ENCODE data around the gene SMIM44. TPM values are rescaled to one million over a fixed set of nuclear protein-coding genes. Genes with fewer than 3 reads are reported as not detected.
A peak's percentile ranks its signal among the peaks of the same experiment; 100 is the strongest.

The SMIM44 gene
- total and polyA plus RNA-seq, 9 of the 15 experiments (the other 6 are each of a cell fraction or from before 2014, with no cell fraction given), result not detected

DNA sequence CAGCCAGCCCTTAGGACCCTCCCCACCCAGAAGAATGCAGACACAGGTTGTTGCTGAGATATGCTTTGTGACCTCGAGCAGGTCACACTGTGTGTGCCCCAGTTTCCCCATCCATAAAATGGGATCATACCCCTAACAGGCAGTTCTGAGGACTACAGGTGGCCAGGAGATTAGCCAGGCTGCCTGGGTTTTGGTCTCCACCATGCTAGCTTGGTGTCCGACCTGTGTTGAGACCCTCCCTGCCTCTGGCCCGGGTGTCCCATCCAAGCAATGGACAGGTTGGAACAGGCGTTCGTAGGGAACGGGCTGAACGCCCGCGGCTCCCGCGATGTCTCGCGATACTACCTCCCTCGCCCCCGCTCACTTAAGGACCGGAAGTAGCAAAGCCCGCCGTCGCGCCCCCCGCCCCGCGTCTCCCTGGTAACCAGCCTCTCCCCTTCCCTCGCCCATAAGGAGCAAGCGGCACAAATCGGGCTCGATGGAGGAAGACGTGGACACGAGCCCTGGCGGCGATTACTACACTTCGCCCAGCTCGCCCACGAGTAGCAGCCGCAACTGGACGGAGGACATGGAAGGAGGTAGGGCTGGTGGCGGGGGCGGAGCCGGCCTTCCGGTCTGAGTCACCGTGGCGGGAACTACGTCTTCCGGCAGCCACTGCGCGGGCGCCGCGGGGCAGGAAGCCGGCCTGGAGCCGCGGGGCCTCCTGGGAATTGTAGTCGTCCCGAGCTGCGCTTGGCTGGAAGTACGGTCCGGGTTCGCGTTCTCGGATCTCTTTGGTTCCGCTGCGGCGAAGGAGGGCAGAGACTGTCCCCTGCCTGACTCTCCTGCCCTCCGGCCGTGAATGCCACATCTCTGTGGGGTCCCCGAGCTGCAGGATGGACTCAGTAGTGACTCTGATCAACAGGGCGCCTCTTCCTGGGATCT is 48.3 kb downstream of the SMIM44 start (continued):
- TF ChIP-seq MEF2A (IDR thresholded peaks at IDR 0.05; ENCODE audit: control insufficient read depth, low read depth, low read length), result no peak
- TF ChIP-seq FOS (IDR thresholded peaks at IDR 0.05; ENCODE audit: extremely low read depth, insufficient read length), result no peak
- TF ChIP-seq HCFC1 (IDR thresholded peaks at IDR 0.05; ENCODE audit: low read depth, low read length), result peak; percentile 99
- TF ChIP-seq, protein P1, sequence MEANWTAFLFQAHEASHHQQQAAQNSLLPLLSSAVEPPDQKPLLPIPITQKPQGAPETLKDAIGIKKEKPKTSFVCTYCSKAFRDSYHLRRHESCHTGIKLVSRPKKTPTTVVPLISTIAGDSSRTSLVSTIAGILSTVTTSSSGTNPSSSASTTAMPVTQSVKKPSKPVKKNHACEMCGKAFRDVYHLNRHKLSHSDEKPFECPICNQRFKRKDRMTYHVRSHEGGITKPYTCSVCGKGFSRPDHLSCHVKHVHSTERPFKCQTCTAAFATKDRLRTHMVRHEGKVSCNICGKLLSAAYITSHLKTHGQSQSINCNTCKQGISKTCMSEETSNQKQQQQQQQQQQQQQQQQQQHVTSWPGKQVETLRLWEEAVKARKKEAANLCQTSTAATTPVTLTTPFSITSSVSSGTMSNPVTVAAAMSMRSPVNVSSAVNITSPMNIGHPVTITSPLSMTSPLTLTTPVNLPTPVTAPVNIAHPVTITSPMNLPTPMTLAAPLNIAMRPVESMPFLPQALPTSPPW (CRISPR knock-in tag; IDR thresholded peaks at IDR 0.05), result peak; percentile 91
- 0 out of 2 replicates have a peak, but pooled peaks have one; percentile 18 for TF ChIP-seq ZNF449 (CRISPR knock-in tag; IDR thresholded peaks at IDR 0.05)
- no peak for TF ChIP-seq NR2F6 (CRISPR knock-in tag; IDR thresholded peaks at IDR 0.05)
- peak; percentile 57; the same call in 1 of the 2 replicates for TF ChIP-seq ZBTB17 (CRISPR knock-in tag; IDR thresholded peaks at IDR 0.05)
- peak; percentile 83 for TF ChIP-seq JUNB (CRISPR knock-in tag; conservative IDR thresholded peaks at IDR 0.05)
- TF ChIP-seq, protein P2, sequence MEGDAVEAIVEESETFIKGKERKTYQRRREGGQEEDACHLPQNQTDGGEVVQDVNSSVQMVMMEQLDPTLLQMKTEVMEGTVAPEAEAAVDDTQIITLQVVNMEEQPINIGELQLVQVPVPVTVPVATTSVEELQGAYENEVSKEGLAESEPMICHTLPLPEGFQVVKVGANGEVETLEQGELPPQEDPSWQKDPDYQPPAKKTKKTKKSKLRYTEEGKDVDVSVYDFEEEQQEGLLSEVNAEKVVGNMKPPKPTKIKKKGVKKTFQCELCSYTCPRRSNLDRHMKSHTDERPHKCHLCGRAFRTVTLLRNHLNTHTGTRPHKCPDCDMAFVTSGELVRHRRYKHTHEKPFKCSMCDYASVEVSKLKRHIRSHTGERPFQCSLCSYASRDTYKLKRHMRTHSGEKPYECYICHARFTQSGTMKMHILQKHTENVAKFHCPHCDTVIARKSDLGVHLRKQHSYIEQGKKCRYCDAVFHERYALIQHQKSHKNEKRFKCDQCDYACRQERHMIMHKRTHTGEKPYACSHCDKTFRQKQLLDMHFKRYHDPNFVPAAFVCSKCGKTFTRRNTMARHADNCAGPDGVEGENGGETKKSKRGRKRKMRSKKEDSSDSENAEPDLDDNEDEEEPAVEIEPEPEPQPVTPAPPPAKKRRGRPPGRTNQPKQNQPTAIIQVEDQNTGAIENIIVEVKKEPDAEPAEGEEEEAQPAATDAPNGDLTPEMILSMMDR (IDR thresholded peaks at IDR 0.05 in 2 of 3, conservative IDR thresholded peaks at IDR 0.05 in 1 of 3; ENCODE audit: insufficient read depth in 2 of 3, low read depth in 1 of 3, low read length in 3 of 3), result no peak
- no peak for TF ChIP-seq CAMTA2 (CRISPR knock-in tag; conservative IDR thresholded peaks at IDR 0.05)
- TF ChIP-seq SOX6 (IDR thresholded peaks at IDR 0.05), result 0 out of 2 replicates have a peak, but pooled peaks have one; percentile 7
- TF ChIP-seq PHF8 (IDR thresholded peaks at IDR 0.05; ENCODE audit: borderline replicate concordance, low read length), result peak; percentile 67; the same call in 1 of the 2 replicates
- TF ChIP-seq KLF13 (tag; IDR thresholded peaks at IDR 0.05; ENCODE audit: borderline replicate concordance, low read depth), result peak; percentile 90
- TF ChIP-seq ZNF583 (CRISPR knock-in tag; IDR thresholded peaks at IDR 0.05), result peak; percentile 65; the same call in 1 of the 2 replicates
- peak; percentile 57; the same call in 1 of the 2 replicates for TF ChIP-seq KLF6 (CRISPR knock-in tag; IDR thresholded peaks at IDR 0.05; ENCODE audit: borderline replicate concordance)
- TF ChIP-seq TCF3 (CRISPR knock-in tag; IDR thresholded peaks at IDR 0.05), result no peak
- peak; percentile 78; the same call in 1 of the 2 replicates for TF ChIP-seq RB1 (IDR thresholded peaks at IDR 0.05; ENCODE audit: low read depth)
- TF ChIP-seq TEAD4 (IDR thresholded peaks at IDR 0.05; ENCODE audit: low read length), result no peak; the same call in 1 of the 2 replicates
- TF ChIP-seq TEAD4 (CRISPR knock-in tag; IDR thresholded peaks at IDR 0.05; ENCODE audit: borderline replicate concordance), result no peak
- no peak for TF ChIP-seq CBX8 (IDR thresholded peaks at IDR 0.05; ENCODE audit: borderline replicate concordance, extremely low read depth, low read depth, low read length, poor library complexity, severe bottlenecking)
- peak; percentile 76; the same call in 1 of the 2 replicates for TF ChIP-seq SREBF1 (IDR thresholded peaks at IDR 0.05; ENCODE audit: borderline replicate concordance, low read depth, low read length)
- peak; percentile 99 for TF ChIP-seq BCOR (IDR thresholded peaks at IDR 0.05)
- no peak for TF ChIP-seq HNRNPL (IDR thresholded peaks at IDR 0.05; ENCODE audit: low read depth, low read length)

Measured in K562 (cell line).